Upper lobe of left lung (tissue), 6 donors: ENCODE data around the gene DZIP1. TPM values are rescaled to one million over a fixed set of nuclear protein-coding genes. Genes with fewer than 3 reads are reported as not detected.
A peak's percentile ranks its signal among the peaks of the same experiment; 100 is the strongest.

Experiments used
- ATAC-seq, 2 donors: fragments of 200-7000 bp; cut with Tn5 transposase; one replicate each; pipeline ENCODE4 v1.9.1; 2022; ENCODE audit warnings: mild to moderate bottlenecking in 2 of 2, moderate library complexity in 2 of 2; ENCODE audit not compliant: low FRiP score in 2 of 2
- DNase-seq, 2 donors: peaks; one replicate each; pipeline ENCODE4 v3.0.0-alpha.2; 2019 to 2020
- H3K27ac ChIP-seq, 4 donors: fragments of 200-600 bp; sonication (generic); one replicate each; pipeline ENCODE4 v1.5.1; 2016 to 2019
- H3K27me3 ChIP-seq, 4 donors: fragments of 200-600 bp; sonication (generic); one replicate each; pipeline ENCODE4 v1.5.1; 2017 to 2019
- H3K36me3 ChIP-seq, 4 donors: fragments of 200-600 bp; sonication (generic); one replicate each; pipeline ENCODE4 v1.5.1; 2016 to 2019
- H3K4me1 ChIP-seq, 4 donors: fragments of 200-600 bp; sonication (generic); one replicate each; pipeline ENCODE4 v1.5.1; 2018 to 2019
- H3K4me3 ChIP-seq, 4 donors: fragments of 200-600 bp; sonication (generic); one replicate each; pipeline ENCODE4 v1.5.1; 2017 to 2019; ENCODE audit warnings: mild to moderate bottlenecking in 2 of 4, moderate library complexity in 1 of 4
- H3K9me3 ChIP-seq, 4 donors: fragments of 200-600 bp; sonication (generic); one replicate each; pipeline ENCODE4 v1.5.1; 2018 to 2019
- CTCF ChIP-seq, 6 experiments: fragments of 450-650 bp in 4 of 6; fragments of 200-600 bp in 2 of 6; sonication (generic) in 2 of 6; IDR thresholded peaks; one replicate each; pipeline ENCODE4 v1.5.1; 2016 to 2019; ENCODE audit warnings: antibody characterized with exemption in 6 of 6
- EP300 ChIP-seq, 4 donors: sonication (generic); formaldehyde crosslinking; IDR thresholded peaks; one replicate each; pipeline ENCODE4 v1.5.1; 2017; ENCODE audit warnings: antibody characterized with exemption in 4 of 4, control low read depth in 2 of 4
- POLR2A ChIP-seq, 4 donors: fragments of 450-650 bp; IDR thresholded peaks; one replicate each; pipeline ENCODE4 v1.5.1; 2016 to 2017; ENCODE audit warnings: antibody characterized with exemption in 4 of 4, mild to moderate bottlenecking in 2 of 4
- POLR2AphosphoS5 ChIP-seq, 2 donors: sonication (generic); formaldehyde crosslinking; IDR thresholded peaks; one replicate each; pipeline ENCODE4 v1.5.1; 2017; ENCODE audit warnings: antibody characterized with exemption in 2 of 2
- WGBS, 2 donors: methylation state at CpG; one replicate each; pipeline ENCODE4 v1.1.5; 2017 to 2018; 5-methylcytosine and 5-hydroxymethylcytosine counted together
- total RNA-seq, 6 donors: library from RNA; depleted of rRNA in 4 of 6; stranded (reverse); fragments of >200 nt in 4 of 6; gene quantifications; one replicate each; pipeline versions ENCODE4 v1.1.0 to v1.2.1, GENCODE V29; 2016 to 2021
- donor health status: DM: no; HTN: no; CAD: no; lungs with moderate emphysema.
- donor health status: DM: no; HTN: yes; CAD: no; lungs with severe emphysema.

Gene DZIP1
- total RNA-seq, 6 donors from 2014 or later = 4.8 to 18.4 (median 8.7) TPM

DNA sequence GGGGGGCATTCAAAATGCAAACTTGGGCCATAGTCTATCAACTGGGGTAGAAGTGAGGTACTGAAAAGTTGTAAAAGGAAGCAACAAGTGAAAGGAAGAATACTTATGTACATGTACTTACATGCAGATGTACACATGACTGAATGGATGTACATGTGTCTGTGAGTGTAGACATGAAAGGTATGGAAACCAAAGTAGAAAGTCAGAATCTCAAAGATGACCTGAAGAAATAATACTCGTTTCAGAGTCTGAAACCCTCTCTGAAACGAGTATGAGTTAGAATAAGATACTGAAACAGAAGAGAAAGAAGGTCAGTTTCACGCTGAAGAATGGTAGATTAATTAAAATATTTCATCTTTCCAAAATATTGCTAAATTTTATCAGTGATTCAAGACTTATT, 13.9 kb downstream of the DZIP1 start:
- Histone ChIP-seq H3K4me3 (no peak overlapping the region), H3K27ac (no peak overlapping the region), H3K9me3 (no peaks in the 10 kb centered on the region), H3K36me3 (no peaks in the 10 kb centered on the region), H3K4me1 (no peaks in the 10 kb centered on the region), H3K27me3 (no peaks in the 10 kb centered on the region)
- TF ChIP-seq POLR2A (IDR thresholded peaks at IDR 0.05) (no peak), POLR2AphosphoS5 (IDR thresholded peaks at IDR 0.05) (no peak), EP300 (IDR thresholded peaks at IDR 0.05) (no peak), CTCF (IDR thresholded peaks at IDR 0.05) (no peak)
- WGBS, 2 donors = 79 to 84% methylated on average over 3 of the region's 3 CpGs
- ATAC-seq (no peak), DNase-seq (no peak)

DNA sequence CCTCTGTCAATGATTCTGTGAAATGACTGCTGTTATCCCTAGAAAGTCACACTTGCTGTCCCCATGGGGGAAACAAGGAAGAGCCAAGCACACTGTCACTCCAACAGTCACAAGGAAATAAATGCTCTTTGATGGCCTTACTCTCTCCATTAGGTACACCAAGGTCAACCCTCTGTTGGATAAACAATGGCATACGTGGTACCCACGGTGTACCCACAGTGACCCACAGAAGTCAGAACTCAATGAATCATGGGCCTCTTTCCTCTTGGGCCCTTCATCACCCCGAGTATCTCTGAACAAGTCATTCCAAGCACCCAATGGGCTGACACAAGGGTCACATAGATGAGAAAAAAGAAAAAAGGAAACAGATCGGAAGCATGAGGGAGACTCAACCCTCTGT, 15.4 kb downstream of the DZIP1 start:
- Histone ChIP-seq H3K27me3 (no peaks in the 10 kb centered on the region), H3K4me1 (no peaks in the 10 kb centered on the region), H3K27ac (no peak overlapping the region), H3K4me3 (no peak overlapping the region), H3K36me3 (no peaks in the 10 kb centered on the region), H3K9me3 (no peaks in the 10 kb centered on the region)
- TF ChIP-seq POLR2AphosphoS5 (IDR thresholded peaks at IDR 0.05) (no peak), EP300 (IDR thresholded peaks at IDR 0.05) (no peak), CTCF (IDR thresholded peaks at IDR 0.05) (no peak)
- DNase-seq = no peak
- 77 to 82% methylated on average over 4 of the region's 4 CpGs for WGBS, 2 donors
- peak in 1 of 2 donors; percentile 41 for ATAC-seq

- DNase-seq = no peak
- no peak overlapping the region for H3K27ac ChIP-seq
- WGBS, 2 donors = 85 to 89% methylated on average over 1 of the region's 1 CpG
- H3K36me3 ChIP-seq = no peaks in the 10 kb centered on the region
- no peak for ATAC-seq
- no peaks in the 10 kb centered on the region for H3K4me1 ChIP-seq
- H3K9me3 ChIP-seq = no peaks in the 10 kb centered on the region
- TF ChIP-seq CTCF (IDR thresholded peaks at IDR 0.05) = no peak
- TF ChIP-seq EP300 (IDR thresholded peaks at IDR 0.05) = no peak
- TF ChIP-seq POLR2AphosphoS5 (IDR thresholded peaks at IDR 0.05) = no peak
- TF ChIP-seq POLR2A (IDR thresholded peaks at IDR 0.05) = no peak
- no peak overlapping the region for H3K4me3 ChIP-seq
- no peaks in the 10 kb centered on the region for H3K27me3 ChIP-seq
These were observed 16.0 kb downstream of the DZIP1 start for GRCh38 chr13:95628488-95628887.

DNA sequence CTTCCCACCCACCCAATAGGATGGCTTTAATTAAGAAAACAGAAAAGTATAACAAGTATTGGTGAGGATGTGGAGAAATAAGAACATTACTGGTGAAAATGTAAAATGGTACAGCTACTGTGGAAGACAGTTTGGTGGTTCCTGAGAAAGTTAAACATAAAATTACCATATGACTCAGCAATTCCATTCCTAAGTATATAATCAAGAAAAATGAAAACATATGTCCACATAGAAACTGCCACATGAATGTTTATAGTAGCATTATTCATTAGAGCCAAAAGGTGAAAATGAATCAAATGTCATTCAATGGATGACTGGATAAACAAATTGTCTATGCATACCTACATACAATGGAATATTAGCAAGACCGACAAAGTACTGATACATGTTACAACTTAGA, 16.9 kb downstream of the DZIP1 start:
- no peaks in the 10 kb centered on the region for H3K4me1 ChIP-seq
- no peak overlapping the region for H3K27ac ChIP-seq
- WGBS, 2 donors = 97 to 100% methylated on average over 1 of the region's 1 CpG
- no peak overlapping the region for H3K4me3 ChIP-seq
- H3K27me3 ChIP-seq = no peaks in the 10 kb centered on the region
- no peak for ATAC-seq
- TF ChIP-seq EP300 (IDR thresholded peaks at IDR 0.05) = no peak
- no peak for TF ChIP-seq CTCF (IDR thresholded peaks at IDR 0.05)
- TF ChIP-seq POLR2A (IDR thresholded peaks at IDR 0.05) = no peak
- TF ChIP-seq POLR2AphosphoS5 (IDR thresholded peaks at IDR 0.05) = no peak
- DNase-seq = no peak
- H3K36me3 ChIP-seq = no peaks in the 10 kb centered on the region
- no peaks in the 10 kb centered on the region for H3K9me3 ChIP-seq

DNA sequence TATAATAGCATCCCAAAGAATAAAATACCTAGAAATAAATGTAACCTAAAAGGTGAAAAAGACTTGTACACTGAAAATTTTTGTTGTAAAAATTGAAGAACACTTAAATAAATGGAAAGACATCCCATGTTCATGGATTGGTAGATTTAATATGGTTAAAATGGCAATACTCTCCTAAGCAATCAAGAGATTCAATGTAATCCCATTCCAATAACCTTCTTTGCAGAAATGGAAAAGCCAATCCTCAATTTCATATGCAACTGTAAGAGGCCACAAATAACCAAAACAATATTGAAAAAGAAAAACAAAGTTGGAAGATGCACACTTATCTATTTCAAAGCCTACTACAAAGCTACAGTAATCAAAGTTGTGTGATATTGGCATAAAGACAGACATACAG, 17.7 kb downstream of the DZIP1 start:
- TF ChIP-seq POLR2A (IDR thresholded peaks at IDR 0.05) = no peak
- Histone ChIP-seq H3K4me1 (no peaks in the 10 kb centered on the region), H3K4me3 (no peak overlapping the region), H3K27ac (no peak overlapping the region), H3K36me3 (no peaks in the 10 kb centered on the region), H3K27me3 (no peaks in the 10 kb centered on the region), H3K9me3 (no peaks in the 10 kb centered on the region)
- DNase-seq = no peak
- ATAC-seq = no peak
